ENCODE data around the gene FBXO41. TPM values are rescaled to one million over a fixed set of nuclear protein-coding genes. Genes with fewer than 3 reads are reported as not detected.

The FBXO41 gene
- total RNA-seq, 2 donors from 2014 or later: 2.4 to 2.5 TPM

- no peak for DNase-seq
- Histone ChIP-seq H3K4me1 (no peaks in the 10 kb centered on the region), H3K27ac (no peak overlapping the region), H3K27me3 (no peaks in the 10 kb centered on the region), H3K4me3 (no peak overlapping the region), H3K36me3 (no peaks in the 10 kb centered on the region), H3K9ac (ENCODE audit: low read depth in 2 of 2, low read length in 2 of 2) (no peak overlapping the region), H3K9me3 (no peaks in the 10 kb centered on the region)
- intact Hi-C loops (cut with DNase I): no loop called here
- TF ChIP-seq CTCF (IDR thresholded peaks at IDR 0.05): no peak
Measured at GRCh38 chr2:73258186-73258912, 25.9 kb downstream of the FBXO41 start.

DNA sequence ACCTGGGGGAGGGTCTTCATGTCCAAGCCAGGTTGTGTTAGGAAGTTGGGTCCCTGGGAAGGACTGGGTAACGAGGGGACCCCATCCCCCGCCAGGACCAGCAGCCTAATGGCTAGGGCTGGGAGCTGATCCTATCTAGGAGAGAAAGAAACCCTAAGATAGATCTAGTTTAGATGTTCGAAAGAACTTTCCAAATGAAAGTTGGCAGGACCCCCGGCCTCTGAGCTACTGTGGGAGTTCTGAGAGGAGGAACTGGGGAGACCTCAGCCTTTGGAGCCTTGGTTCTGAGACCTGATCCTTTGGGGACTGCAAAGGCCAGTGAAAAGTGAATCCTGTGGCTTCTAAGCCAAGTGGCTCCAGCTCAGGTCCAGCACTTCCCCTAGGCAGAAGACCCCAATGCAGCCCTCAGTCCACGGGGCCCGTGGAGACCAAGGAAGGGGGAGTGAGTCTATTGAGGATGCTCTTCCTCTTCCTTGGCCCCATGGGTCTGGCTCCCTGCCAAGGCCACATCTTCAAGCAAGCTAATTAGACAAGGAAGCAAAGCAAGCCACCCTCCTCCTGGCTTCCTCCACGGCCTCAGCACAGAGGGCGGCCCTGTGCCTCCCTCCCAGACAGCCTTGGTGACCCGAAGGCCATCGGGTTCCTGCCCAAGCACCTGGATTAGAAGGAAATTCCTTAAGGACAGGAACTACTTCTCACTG is 26.7 kb downstream of the FBXO41 start:
- intact Hi-C loops (cut with DNase I): no loop called here
- Histone ChIP-seq H3K9ac (ENCODE audit: low read depth in 2 of 2, low read length in 2 of 2) (no peak overlapping the region), H3K27ac (no peak overlapping the region), H3K4me3 (no peak overlapping the region), H3K9me3 (no peaks in the 10 kb centered on the region), H3K36me3 (no peaks in the 10 kb centered on the region), H3K27me3 (no peaks in the 10 kb centered on the region), H3K4me1 (no peaks in the 10 kb centered on the region)
- TF ChIP-seq CTCF (IDR thresholded peaks at IDR 0.05): no peak
- DNase-seq: peak; percentile 36

DNA sequence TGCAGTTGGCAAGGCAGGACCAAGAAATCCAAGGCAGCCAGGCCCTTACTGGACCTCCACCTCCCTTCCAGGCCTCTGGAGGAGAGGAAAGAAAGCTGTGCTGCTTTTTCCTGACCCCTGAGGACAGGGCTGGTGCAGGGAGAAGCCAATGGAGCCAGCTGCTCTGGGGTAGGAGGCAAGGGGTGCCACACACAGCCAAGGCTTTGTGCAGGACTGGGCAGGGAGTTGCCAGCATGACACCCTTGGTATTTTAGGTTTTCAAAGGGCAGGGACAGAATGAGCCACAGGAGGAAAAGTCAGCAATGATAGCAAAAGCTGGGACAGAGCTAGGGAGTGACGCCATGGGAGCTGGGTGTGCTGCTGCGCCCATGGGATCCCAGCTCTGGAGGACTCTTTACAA is 27.3 kb downstream of the FBXO41 start:
- Histone ChIP-seq H3K9me3 (no peaks in the 10 kb centered on the region), H3K4me3 (no peak overlapping the region), H3K9ac (ENCODE audit: low read depth in 2 of 2, low read length in 2 of 2) (no peak overlapping the region), H3K36me3 (no peaks in the 10 kb centered on the region), H3K27ac (no peak overlapping the region), H3K4me1 (no peaks in the 10 kb centered on the region), H3K27me3 (no peaks in the 10 kb centered on the region)
- DNase-seq: no peak
- no peak for TF ChIP-seq CTCF (IDR thresholded peaks at IDR 0.05)
- intact Hi-C loops (cut with DNase I): no loop called here

DNA sequence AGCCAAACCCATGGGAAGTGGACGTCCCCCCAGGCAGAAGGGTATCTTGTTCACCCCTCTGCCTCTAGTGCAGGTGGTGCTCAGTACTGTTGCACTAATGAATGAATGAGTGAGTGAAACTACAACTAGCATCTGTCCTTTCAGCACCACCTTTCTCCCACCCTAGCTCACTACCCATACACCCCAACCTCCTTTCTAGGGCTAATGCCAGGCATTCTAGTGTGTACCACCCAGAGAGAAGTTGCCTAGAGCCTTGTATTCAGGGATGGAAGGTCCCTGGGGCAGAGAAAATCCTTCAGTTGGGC is 27.7 kb downstream of the FBXO41 start:
- Histone ChIP-seq H3K36me3 (no peaks in the 10 kb centered on the region), H3K4me1 (no peaks in the 10 kb centered on the region), H3K9ac (ENCODE audit: low read depth in 2 of 2, low read length in 2 of 2) (no peak overlapping the region), H3K27ac (no peak overlapping the region), H3K9me3 (no peaks in the 10 kb centered on the region), H3K4me3 (no peak overlapping the region), H3K27me3 (no peaks in the 10 kb centered on the region)
- intact Hi-C loops (cut with DNase I): no loop called here
- DNase-seq: no peak
- TF ChIP-seq CTCF (IDR thresholded peaks at IDR 0.05): no peak

DNA sequence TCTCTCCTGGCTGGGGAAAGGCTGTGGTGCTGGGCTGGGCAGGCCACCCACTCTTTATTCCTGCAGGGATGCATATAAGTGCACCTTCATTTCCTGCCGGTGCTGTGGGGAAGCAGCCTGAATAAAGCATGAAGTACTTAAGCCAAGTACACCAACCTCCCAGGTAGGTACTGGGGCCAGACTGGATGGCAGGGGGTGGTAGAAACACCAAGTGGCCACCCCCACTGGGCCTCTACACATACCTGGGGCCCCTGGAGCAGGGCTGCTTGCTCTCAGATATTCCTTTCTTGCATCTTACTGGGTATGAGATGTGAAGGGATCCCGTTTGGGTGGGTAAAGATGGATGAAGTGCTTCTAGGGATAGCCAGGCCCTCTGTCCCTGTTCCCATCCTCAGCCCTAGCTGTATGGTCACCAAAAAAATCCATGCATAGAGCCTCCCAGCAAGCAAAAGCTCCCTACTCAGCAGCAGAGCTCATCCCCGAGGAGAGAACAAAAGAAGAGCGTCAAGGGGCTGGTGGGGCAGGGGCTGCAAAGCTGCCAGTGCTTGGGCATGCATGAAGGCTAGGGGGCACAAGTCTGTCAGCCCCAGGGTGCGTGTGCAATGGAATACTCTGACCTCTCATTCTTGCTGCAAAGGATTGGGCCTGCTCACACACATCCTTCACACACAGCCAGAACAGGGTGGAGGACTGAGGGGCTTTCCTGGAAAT is 28.2 kb downstream of the FBXO41 start:
- no peak for TF ChIP-seq CTCF (IDR thresholded peaks at IDR 0.05)
- Histone ChIP-seq H3K27me3 (no peaks in the 10 kb centered on the region), H3K9me3 (no peaks in the 10 kb centered on the region), H3K4me1 (no peaks in the 10 kb centered on the region), H3K27ac (no peak overlapping the region), H3K4me3 (no peak overlapping the region), H3K9ac (ENCODE audit: low read depth in 2 of 2, low read length in 2 of 2) (no peak overlapping the region), H3K36me3 (no peaks in the 10 kb centered on the region)
- DNase-seq: no peak
- intact Hi-C loops (cut with DNase I): no loop called here
